Stimulated activated CD8-positive, alpha-beta memory T cell treated with anti-CD3 and anti-CD28 coated beads, Interleukin-12 subunit alpha, Interleukin-12 subunit beta, amount 100 ng/mL, for 24 hours (primary cell): ENCODE measurements around the gene ZNF124.

Experiments used
- DNase-seq: peaks from one replicate; pipeline ENCODE4 v3.0.0-alpha.2; 2020; ENCODE audit errors: extremely low read depth

Gene ZNF124

DNA sequence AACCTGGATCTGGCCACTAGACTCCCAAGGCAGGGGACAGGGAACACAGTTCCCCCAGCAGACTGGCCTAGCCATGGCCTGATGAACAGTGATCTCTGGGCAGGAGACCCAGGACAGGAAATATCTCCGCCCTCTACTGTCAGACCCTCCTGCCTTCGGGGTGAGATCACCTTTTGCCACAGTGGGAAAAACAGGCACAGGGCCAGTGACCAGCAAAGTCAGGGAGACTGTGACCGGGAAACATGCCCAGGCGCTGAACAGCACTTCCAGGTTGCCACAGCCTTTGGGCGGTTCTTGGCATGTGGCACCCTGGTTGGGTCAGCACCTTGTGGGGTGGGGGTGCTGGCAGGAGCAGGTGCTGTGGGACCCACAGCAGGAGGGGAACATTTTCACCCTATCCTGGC is 58.7 kb downstream of the ZNF124 start:
- no peak for DNase-seq

DNA sequence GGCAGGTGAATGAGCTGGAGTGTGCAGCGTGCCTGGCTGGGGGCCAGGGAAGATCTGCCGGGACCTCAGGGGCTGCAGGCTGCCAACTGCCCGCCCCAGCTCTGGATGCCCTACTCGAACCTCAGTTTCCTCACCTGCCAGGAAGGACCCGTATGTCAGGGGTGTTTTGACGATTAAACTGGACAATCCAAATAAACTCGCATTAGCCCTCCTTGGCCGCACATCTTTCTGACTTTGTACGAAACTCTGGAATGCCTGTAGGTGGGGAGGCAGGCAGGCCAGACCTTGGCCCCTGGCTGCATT is 59.4 kb downstream of the ZNF124 start:
- no peak for DNase-seq

DNA sequence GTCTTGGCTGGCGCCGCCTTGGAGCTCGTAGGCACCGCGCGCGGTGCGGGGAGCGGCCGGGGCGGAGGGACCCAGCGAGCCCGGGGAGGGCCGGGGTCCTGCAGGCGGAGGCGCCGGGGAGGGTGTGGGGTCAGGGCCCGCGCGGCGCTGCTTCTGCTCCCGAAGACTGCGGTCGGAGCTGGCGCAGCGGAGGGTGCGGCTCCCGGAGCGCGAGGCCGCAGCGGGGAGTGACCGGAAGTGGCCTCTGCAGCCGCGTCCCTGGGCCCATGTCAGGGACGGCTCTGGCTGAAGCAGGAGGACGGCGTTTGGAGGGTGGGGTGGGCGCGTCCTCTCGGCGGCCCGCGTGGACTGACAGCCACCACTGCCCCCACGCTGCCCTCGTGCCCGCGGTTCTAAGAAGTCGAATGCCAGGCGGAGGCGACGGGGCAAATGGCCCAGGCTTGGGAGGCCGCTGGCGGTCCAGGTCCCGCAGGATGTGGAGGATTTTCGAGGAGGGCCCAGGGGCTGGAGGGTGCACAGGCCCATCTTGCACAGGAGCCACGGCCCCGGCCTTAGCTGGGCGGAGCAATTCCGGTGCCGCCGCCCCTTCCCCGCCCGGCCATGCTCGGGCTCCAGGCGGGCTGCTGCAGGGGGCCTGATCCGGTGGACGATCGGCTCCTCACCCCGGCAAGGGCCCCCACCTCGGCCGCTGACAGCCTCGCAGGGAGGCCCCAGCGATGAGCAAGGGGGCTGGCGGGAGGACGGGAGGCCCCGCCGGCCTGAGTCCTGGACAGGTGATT is 59.9 kb downstream of the ZNF124 start:
- no peak for DNase-seq

DNA sequence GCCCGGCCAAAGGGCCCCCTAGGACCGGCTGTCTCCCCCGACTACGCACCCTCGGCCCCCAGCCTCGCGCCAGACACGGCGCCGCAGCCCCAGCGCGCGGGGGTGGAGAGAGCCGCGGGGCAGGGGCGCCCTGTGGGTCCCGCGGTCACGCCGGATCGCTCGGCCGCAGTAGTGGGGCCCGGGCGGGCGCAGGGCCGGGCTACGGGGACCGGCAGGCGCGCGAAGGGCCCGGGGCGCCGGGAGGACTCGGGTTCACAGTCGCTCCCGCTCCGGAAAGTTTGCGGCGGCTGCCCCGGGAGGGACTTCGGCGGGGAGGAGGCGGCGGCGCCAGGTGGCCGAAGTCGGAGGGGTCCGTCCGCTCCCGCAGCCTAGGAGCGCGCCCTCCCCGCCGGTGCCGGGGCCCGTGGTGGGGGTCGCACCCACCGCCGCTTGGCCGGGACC is 60.5 kb downstream of the ZNF124 start:
- no peak for DNase-seq

DNA sequence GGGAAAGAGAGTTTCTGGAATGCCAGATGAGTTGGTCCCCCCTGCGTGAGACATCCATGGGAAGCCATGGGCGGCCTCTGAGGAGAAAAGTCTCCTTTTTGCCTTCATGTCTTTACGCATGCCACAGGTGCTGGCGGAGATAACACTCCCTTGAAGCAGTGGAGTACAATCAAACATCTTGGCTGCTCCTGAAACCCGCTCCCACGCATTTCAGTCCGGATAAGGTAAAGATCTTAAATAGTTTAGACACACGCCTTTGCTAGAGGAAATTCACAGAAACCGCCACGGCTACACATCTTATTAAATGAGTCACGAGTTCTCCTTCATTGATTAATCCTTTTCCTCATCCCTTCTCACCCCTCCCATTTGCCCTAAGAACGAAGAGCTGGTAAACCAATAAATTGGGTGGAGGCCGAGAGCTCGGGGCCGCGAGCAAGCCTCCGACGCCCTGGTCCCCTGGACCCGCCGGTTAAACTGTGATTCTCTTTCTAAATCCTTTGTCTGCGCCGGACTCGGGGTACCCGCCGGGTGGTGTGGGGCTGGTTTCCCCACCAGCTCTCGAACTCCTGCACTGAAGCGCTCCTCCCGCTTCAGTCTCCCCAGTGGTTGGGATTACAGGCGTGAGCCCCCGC is 61.1 kb downstream of the ZNF124 start:
- DNase-seq: no peak

DNA sequence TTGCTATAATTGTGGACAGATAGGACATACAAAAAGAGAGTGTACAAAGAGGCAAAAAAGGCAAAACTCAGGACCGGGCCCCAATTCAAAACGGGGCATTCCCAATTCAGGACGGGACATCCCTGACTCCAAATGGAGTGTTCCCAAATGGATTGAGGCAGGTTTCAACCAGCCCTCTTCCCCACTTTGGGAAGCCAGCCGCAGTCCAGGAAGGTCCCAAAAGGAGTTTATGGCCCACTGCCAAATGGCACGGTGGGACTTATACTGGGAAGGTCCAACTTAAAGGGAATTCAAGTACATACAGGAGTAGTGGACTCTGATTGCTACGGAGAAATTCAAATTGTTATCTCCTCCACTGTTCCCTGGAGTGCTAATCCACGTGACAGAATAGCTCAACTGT is 64.1 kb downstream of the ZNF124 start:
- no peak for DNase-seq

DNA sequence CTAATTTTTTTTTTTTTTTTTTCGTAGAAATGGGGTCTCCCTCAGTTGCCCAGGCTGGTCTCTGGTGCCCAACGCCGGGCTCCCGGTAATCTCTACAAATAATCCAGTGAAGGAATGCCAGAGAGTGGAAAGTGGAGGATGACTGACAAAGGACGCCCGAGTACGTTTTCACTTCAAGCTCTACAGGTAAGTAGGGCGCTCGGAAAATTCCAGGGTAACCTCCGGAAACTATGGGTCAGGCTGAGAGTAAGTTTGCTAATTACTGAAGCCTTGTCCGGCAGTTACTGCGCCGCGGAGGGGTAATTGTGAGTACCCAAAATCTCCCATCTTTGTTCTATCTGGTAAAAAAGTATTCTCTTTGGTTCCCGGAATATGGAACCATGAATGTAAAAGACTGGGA is 65.9 kb downstream of the ZNF124 start:
- DNase-seq: no peak
